IPS DF 19.7 (cell line): ENCODE results near the gene EYS.
"Not testable (repeated sequence)": the region's sequence is repeated elsewhere in the genome, so short reads cannot be mapped to it uniquely, and the experiment has no call there.

Experiments
- DNase-seq: peaks from one replicate; pipeline ENCODE4 v3.0.0-alpha.2; 2013; ENCODE audit warnings: low read depth, low spot score

Gene EYS

GRCh38 chr6:63744810-63745209 is 1962.2 kb downstream of the EYS start:
- DNase-seq = no peak

GRCh38 chr6:63743691-63744090 is 1963.3 kb downstream of the EYS start:
- no peak for DNase-seq

- no peak for DNase-seq
Measured at GRCh38 chr6:63742060-63742459, 1965.0 kb downstream of the EYS start.

- DNase-seq = no peak
Measured at GRCh38 chr6:63740709-63741108, 1966.3 kb downstream of the EYS start.

GRCh38 chr6:63739094-63739687 is 1967.8 kb downstream of the EYS start:
- no peak for DNase-seq

GRCh38 chr6:63738190-63738589 is 1968.8 kb downstream of the EYS start:
- not testable (repeated sequence) for DNase-seq

- DNase-seq = no peak
Measured at GRCh38 chr6:63734923-63735322, 1972.1 kb downstream of the EYS start.

- no peak for DNase-seq
Measured at GRCh38 chr6:63732336-63732735, 1974.7 kb downstream of the EYS start.

- no peak for DNase-seq
Measured at GRCh38 chr6:63731930-63732329, 1975.1 kb downstream of the EYS start.

GRCh38 chr6:63730311-63730710 is 1976.7 kb downstream of the EYS start:
- DNase-seq = no peak

GRCh38 chr6:63724721-63725120 is 1982.3 kb downstream of the EYS start:
- no peak for DNase-seq

GRCh38 chr6:63721181-63721580 is 1985.8 kb downstream of the EYS start:
- no peak for DNase-seq

- DNase-seq = no peak
Measured at GRCh38 chr6:63716169-63716568, 1990.9 kb downstream of the EYS start.

- DNase-seq = no peak
Measured at GRCh38 chr6:63714091-63714490, 1992.9 kb downstream of the EYS start.

- DNase-seq = no peak
Measured at GRCh38 chr6:63713332-63713731, 1993.7 kb downstream of the EYS start.

- no peak for DNase-seq
Measured at GRCh38 chr6:63709148-63709547, 1997.9 kb downstream of the EYS start.

- no peak for DNase-seq
Measured at GRCh38 chr6:63708631-63709030, 1998.4 kb downstream of the EYS start.

- no peak for DNase-seq
Measured at GRCh38 chr6:63706630-63707029, 2000.4 kb downstream of the EYS start.

- DNase-seq = no peak
Measured at GRCh38 chr6:63705707-63706106, 2001.3 kb downstream of the EYS start.

GRCh38 chr6:63690221-63690620 is 2016.8 kb downstream of the EYS start:
- no peak for DNase-seq

GRCh38 chr6:63689421-63689820 is 2017.6 kb downstream of the EYS start:
- no peak for DNase-seq

GRCh38 chr6:63685446-63686379 is 2021.3 kb downstream of the EYS start:
- no peak for DNase-seq

- DNase-seq = no peak
Measured at GRCh38 chr6:63683071-63683603, 2023.9 kb downstream of the EYS start.
